GM18867 (cell line): Measurements from ENCODE around the gene HNRNPM.
"Not testable (repeated sequence)": the region's sequence is repeated elsewhere in the genome, so short reads cannot be mapped to it uniquely, and the experiment has no call there.

Experiments
- ATAC-seq: cut with Tn5 transposase; IDR thresholded peaks from one replicate; pipeline ENCODE4 v1.9.1; 2021; ENCODE audit warnings: mild to moderate bottlenecking, moderate library complexity; ENCODE audit not compliant: unreplicated experiment

The HNRNPM gene

DNA sequence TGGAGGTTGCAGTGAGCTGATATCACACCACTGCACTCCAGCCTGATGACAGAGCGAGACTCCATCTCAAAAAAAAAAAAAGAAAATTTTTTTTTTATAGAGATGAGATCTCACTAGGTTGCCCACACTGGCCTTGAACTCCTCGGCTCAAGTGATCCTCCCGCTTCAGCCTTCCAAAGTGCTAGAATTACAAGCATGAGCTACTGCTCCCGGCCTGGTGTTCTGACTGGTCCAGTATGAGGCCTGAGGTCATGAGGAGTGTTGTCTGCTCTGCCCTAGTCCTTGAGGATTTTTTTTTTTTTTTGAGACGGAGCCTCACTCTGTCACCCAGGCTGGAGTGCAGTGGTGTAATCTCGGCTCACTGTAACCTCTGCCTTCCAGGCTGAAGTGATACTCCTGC is 19.4 kb upstream of the HNRNPM start:
- not testable (repeated sequence) for ATAC-seq

DNA sequence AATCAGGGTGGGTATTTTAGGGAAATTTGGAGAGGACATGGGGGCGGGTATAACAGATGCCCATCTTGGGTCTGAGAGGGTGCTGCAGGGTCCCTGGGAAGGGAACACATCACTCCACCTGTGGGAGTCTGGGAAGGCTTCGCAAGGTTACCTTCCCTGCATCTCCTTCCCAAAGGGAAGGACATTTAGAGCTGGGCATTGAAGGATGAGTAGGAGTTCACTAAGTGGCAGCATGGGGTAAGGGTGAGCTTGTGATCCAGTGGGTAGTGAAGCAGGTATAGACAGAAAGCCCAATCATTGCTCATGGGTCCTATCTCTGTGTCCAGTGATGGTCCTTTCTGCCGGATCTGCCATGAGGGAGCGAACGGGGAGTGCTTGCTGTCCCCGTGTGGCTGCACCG is 18.5 kb upstream of the HNRNPM start:
- ATAC-seq: no peak

DNA sequence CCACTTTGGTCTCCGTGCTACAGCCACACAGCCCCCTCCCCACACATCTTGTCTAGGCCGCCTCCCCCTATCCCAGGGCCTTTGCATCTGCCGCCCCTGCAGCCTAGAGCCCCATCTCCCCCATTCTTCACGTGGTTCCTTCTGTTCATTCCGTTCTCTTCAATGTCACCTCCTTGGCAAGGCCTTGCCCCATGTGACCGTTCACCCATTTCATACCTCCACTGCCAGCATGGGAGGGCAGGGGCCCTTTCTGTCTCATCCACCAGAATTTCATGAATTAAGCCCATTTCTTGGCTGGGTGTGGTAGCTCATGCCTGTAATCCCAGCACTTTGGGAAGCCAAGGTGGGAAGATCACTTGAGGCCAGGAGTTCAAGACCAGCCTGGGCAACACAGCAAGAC is 15.7 kb upstream of the HNRNPM start:
- no peak for ATAC-seq

DNA sequence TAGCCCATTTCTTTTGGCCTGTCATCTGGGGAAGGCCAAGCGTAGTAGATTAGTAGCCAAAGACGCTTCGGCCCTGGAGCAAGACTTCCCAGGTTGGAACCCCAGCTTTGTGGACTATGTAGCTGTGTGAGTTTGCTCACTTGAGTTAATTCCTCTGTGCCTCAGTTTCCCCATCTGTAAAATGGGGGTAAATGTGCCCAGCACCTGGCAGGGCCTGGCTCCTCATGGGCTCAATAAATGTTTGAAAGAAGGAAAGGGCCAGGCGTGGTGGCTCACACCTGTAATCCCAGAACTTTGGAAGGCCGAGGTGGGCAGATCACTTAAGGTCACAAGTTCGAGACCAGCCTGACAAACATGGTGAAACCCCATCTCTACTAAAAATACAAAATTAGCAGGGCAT is 14.9 kb upstream of the HNRNPM start:
- no peak for ATAC-seq

DNA sequence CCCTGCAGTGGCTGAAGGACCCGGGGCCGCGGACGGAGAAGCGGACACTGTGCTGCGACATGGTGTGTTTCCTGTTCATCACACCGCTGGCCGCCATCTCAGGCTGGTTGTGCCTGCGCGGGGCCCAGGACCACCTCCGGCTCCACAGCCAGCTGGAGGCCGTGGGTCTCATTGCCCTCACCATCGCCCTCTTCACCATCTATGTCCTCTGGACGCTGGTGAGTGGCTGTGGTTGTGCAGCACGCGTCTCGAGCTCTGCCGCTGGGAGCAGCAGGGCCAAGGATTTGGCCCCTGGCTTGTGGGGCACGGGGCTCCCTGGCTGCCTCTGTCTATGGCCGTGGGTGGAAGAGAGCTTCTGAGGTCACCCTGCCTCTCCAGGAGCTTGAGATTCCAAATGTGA is 14.1 kb upstream of the HNRNPM start:
- no peak for ATAC-seq

DNA sequence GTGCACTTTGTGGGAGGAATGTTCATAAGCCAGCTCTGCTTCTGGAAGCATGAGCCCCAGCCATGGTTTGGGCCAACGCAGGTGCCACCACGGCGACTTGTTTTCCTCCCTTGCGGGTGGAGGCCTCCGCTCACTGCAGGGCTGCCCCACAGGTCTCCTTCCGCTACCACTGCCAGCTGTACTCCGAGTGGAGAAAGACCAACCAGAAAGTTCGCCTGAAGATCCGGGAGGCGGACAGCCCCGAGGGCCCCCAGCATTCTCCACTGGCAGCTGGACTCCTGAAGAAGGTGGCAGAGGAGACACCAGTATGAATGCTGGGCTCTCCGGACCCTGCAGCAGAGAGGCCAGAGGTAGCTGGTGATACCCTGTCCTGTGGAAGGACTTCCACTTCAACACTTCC is 6.5 kb upstream of the HNRNPM start:
- no peak for ATAC-seq

DNA sequence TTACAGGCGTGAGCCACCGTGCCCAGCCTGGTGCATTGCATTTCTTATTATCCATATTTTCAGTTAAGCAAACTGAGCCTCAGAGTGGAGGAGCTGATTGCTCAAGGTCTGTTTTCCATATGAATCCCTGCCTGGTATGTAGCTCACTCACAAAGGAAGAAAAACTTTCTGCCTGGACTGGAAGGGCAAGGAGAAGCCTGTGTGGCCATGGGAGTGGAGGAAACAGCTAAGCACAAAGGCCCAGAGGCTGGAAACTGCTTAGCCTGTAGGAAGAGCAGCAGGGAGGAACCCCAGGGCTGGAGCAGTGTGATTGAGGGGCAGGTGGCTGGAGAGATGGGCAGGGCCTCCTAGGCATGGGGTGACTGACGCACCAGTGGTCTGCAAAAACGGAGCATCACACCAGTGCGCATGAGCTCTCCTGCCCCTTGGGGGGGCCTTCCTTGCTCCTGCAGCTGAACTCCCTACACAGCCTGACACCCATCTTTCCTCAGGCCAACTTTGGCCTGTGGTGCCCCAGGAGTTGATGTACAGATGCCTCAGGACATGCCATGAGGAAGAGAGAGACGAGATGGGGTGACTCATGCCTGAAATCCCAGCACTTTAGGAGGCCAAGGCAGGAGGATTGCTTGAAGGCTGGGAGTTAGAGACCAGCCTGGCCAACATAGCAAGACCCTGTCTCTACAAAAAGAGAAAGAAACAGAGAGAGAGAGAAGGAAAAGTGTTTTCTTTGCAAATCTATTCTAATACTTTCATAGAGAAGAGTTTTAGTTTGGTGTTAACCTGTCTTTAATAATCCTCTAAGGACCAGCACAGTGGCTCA is 2.8 kb upstream of the HNRNPM start:
- ATAC-seq: no peak

DNA sequence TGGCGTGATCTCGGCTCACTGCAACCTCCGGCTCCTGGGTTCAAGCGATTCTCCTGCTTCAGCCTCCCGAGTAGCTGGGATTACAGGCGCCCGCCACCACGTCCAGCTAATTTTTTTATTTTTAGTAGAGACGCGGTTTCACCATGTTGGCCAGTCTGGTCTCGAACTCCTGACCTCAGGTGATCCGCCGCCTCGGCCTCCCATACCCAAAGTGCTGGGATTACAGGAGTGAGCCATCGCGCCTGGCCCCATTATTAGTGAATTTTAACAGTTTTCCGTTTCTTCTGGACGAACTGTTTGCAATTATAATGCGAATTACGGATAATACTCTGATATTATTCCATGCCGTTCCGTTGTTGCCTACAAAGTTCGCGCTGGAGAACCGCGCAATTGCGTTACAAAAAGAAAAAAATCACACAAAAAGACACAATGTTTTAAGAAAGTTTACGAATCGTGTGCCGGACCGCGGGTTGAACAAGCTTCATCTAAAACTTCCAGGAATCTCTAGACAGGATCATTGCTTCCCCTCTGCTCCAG is 567 bp upstream of the HNRNPM start:
- ATAC-seq: not testable (repeated sequence)

DNA sequence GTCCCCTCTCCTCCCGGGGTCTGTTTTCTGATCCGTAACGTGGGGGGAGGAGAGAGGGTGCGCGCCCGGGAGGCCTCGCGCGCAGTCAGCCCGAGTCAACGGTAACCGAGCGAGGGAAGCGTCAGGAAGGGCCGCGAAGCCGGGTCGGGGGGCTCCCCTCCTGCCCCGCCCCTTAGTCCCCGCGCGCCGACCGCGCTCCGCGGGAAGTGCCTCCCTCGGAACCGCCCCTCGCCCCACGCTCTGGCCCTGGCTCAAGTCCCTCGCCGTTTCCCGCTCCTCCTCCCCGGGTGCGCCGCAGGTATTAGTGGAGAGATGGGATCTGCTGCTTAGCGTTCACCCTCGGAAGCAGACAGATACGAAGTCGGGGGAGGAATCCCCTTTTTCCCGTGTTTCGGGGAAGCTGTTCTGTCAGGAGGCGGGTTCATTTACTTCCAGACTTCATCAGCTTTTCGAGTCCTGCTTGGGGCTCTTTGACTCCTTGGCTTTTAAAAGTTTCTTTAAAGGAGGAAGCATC is 770 bp downstream of the HNRNPM start:
- peak; percentile 24 for ATAC-seq

DNA sequence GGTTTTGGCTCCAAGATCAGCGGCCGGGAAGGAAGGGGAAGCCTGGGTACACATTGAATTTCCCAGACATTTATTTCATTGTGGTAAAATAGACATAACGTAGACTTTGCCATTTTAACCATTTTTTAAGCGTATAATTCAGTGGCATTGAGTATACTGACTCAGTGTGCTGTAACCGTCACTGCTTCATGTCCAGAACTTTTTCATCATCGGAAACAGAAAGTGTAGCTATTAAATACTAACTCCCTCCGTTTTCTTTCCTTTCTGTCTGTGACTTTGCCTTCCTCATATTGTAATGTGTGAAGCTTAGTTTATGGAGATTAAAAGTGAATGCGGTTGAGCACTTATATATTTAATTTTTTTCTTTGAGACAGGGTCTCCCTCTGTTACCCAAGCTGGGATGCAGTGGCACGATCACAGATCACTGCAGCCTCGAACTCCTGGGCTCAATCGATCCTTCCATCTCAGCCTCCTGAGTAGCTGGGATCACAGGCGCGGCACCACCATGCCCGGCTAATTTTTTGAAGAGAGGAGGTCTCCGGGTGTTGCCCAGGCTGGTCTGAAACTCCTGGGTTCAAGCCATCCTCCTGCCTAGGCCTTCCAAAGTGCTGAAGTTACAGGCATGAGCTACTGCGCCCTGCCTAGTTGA is 1.4 kb downstream of the HNRNPM start:
- no peak for ATAC-seq

DNA sequence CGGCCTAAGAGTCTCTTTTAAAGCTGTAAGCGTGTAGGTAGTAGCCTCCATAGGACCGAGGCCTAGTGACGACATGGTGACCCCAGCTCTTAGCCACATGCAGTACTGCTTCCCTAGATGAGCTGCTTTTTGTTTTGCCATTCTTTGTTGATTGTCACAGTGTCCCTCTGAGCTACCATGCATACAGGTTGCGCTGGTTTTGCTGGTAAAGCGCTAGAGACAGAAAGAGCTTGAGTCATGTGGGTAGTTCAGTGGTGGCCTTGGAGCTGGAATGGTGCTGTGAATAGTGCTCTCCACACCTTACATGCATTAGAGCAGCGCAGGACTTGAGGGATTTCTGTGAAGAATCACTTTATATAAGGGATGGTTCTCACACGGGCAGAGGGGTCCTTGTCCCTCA is 5.1 kb downstream of the HNRNPM start:
- no peak for ATAC-seq

DNA sequence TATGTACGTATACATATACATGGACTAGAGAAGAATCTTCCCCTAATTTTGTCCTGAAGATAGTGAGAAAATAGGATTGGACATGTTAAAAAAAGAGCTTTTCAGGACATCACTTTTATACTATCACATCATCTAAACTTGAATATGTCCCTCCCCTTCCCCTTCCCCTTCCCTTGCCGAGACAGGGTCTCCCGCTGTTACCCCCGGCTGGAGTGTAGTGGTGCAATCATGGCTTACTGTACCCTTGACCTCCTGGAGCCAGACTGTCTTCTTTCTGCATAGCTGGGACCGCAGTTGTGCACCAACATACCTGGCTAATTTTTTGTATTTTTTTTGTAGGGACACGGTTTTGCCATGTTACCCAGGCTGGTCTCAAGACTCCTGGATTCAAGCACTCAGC is 6.6 kb downstream of the HNRNPM start:
- ATAC-seq: no peak

DNA sequence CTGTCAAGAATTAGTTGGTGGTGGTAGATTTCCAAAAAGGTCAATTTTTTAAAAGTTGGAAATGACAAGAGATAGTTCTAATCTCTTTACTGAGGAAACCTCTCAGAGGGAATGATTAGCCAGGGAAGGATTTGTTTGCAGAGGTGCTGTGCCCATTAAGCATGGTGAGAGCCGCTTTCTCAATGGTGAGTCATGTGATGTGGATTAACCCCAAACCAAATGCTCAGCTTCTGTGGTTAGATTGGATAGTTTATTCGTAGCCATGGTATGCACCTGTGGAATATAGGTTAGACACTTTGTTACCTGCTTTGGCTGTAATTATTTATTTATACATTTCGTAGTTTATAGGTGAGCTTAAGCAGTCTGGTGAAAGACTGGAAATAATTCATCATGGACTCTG is 7.1 kb downstream of the HNRNPM start:
- ATAC-seq: no peak

DNA sequence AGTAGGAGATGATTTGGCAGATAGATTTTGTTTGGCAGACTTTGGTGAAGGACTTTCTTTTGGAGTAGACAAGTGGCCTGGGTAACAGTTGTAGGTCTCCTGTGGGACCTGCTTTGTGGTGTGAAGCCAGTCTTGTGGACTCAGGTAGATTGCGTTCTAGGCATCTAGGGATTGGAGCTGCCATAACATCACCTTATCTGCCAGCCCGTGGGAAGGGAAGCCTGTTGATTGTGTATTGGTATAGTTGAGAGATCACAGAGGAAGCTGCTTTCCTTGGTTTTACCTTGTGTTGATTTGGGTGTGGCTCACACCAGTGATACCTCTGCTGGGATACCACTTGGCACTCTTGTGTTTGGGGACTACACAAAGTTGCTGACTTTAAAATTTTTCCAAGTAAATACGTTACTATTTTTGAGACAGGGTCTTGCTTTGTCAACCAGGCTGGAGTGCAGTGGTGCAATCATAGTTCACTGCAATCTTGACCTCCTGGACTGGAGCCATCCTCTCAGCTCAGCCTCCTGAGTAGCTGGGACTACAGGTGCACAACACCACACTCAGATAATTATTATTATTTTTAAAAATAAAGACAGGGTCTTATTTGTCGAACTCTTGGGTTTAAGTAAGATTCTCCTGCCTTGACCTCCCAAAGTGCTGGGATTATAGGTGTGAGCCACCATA is 7.8 kb downstream of the HNRNPM start:
- no peak for ATAC-seq

DNA sequence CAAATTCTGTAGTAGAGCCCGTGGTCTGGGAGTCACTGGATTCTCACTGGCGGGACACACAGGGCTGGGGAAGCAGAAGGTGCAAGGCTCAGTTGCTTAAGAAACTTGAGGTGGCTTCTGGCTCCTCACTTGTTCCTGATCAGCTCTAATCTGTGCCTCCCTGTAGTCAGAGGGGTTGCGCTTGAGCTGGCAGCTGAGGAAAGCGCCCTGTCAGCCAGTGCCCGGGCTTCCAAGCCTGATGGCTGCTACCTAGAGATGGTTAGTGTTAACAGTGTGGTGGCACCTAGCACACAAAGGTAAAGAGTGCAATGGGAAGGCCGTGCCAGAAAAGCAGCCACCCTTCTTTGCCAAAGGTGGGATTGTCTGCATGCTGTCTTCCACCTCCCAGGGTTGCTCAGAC is 8.8 kb downstream of the HNRNPM start:
- ATAC-seq: no peak

DNA sequence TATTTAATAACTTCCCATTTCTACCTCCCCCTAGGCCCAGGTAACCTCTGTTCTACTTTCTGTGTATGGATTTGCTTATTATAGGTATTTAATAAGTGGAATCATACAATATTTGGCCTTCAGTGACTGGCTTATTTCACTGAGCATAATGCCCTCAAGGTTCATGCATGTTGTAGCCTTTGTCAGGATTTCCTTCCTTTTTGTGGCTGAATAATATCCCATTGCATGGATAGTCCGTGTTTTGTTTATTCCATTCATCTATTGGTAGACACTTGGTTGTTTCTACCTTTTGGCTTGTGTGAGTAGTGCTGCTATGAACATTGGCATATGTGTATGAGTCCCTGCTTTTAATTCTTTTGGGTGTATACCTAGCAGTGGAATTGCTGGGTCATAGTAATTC is 9.4 kb downstream of the HNRNPM start:
- no peak for ATAC-seq

DNA sequence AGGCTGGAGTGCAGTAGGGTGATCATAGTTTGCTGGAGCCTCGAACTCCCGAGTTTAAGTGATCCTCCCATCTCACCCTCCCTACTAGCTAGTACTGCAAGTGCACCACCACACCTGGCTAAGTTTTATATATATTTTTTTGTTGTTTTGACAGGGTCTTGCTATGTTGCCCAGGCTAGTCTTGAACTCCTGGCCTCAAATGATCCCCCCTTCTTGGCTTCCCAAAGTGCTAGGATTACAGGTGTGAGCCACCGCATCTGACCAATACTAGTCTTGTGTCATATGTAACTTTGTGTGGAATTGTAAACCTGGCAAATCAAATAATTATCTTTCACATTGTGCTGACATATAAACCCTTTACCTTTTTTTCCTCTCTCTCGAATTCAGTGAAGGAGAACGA is 10.2 kb downstream of the HNRNPM start:
- ATAC-seq: no peak

DNA sequence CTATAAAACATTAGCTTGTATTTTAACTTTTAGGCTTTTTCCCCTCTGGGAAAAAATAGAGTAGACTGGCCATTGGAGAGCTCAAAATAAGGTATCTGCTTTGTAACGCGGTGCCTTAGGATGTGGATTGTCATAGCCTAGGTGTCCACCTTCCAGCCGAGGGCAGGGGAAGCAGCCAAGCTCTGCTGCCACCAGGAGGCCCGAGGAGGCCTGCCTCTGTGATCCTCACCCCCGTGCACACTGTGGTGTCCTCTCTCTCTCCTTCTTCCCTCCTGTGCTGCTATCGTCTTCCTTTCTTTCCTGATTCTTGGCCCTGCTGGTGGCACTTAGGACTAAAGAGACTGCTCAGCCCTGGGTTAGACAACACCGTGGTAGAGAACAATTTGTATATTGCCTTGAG is 11.3 kb downstream of the HNRNPM start:
- ATAC-seq: no peak

DNA sequence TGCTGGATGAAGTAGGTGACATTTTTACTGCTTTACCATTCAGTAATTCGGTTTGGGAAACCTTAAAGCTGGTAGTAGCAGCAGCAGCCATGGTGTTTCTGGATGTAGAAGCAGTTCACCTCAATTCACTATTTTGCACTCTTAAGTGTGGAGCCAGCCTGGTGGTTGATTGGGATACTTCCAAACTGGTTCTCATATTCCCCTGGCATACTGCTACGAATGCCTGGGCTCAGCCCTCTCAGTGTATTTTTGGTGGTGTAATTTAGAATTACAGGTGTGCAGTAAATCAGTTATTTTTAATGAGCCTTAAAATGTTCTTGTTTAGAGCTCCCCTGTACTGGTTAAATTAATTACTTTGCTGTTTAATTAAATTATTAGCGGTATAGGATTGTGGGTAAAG is 12.4 kb downstream of the HNRNPM start:
- no peak for ATAC-seq

DNA sequence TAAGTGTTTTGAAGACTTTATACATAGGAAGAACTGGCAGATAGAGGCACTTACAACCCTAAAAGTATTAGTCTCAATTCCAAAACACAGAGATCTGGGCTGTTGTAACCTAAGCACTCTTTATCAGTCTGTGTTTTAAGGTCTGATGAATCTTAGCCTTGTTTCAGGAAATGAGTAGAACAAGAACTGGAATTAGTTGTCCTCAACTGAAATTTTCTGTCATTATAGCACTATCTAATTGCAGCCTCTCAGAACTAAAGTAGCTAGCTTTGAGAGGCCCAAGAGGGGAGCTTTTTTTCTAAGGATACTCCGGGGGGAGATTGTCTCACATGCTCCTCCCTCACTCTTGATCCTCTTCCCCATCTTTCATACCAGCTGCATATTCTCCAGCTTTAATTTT is 13.1 kb downstream of the HNRNPM start:
- no peak for ATAC-seq

DNA sequence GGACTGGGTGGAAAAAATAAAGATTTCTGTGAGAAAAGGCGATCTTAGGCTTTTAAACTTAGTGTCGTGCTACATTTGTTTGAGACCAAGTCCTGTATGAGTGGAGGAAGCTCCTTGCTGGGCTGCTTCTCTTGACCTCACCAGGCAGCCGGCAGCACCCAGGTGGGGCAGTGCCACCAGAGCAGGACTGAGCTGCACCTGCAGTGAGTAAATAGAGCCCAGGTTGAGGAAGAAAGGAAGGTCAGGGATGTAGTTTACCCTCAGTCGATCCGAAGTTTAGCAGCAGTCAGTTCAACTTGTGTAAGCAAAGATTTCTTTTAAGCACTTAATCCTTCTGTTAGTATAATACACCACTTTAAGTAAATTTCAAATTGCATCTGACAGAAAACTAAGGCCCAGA is 13.6 kb downstream of the HNRNPM start:
- ATAC-seq: no peak

DNA sequence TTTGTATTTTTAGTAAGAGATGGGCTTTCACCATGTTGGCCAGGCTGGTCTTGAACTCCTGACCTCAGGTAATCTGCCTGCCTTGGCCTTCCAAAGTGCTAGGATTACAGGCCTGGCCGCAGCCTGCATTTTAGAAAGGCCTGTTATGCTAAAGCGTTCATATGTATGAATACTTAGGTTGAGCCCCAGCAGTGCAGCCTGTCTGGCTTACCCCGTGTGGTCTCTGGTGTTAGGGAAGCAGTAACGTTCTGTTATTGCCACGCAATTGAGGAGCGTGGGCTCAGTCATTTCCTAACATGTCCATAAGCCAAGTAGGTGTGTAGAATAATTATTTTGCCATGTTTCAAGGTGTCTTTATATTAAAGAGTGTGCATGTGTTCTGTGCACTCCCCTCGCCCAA is 14.3 kb downstream of the HNRNPM start:
- no peak for ATAC-seq
